Renal cortex interstitium (tissue), 11 donors: ENCODE measurements around the gene DDIT4. TPM values are rescaled to one million over a fixed set of nuclear protein-coding genes. Genes with fewer than 3 reads are reported as not detected.
"Not testable (repeated sequence)": the region's sequence is repeated elsewhere in the genome, so short reads cannot be mapped to it uniquely, and the experiment has no call there.

ENCODE experiments used
- DNase-seq, 11 donors: peaks; one replicate each; pipeline ENCODE4 v3.0.0-alpha.2; 2013; ENCODE audit warnings: low read depth in 9 of 11, low spot score in 4 of 11; ENCODE audit errors: extremely low read depth in 1 of 11
- polyA plus RNA-seq, 3 donors: library from polyadenylated mRNA; unstranded; fragments of 120-200 nt; gene quantifications; one replicate each; pipeline ENCODE4 v1.2.1, GENCODE V29; 2013; ENCODE audit not compliant: insufficient read length in 3 of 3

Gene DDIT4
- polyA plus RNA-seq, 3 donors: 48.3 to 80.7 (median 67.8) TPM

DNA sequence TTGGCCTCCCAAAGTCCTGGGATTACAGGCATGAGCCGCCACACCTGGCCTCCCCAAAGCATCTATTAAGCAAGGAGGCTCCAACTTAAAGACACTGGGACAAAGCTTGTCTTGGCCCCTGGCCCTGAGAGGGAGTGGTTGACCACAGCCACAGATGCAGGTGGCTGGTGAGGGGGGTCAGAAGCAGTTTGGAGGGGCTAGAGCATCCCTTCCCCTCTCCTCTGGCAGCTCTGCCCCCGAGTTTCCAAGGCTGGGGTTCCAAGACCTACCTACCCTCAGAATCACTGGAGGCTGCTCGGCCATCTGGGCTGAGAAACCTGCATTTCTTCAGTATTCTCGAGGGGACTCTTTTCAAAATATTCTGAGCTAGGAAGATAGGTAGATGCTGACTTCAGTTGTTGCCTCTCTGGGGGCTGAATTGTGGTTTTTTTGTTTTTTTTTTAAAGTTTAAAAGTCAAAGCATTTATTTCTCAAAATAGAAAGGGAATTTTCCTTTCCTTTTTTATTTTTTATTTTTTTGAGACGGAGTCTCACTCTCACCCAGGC lies 32.6 kb downstream of the DDIT4 start:
- no peak for DNase-seq

DNA sequence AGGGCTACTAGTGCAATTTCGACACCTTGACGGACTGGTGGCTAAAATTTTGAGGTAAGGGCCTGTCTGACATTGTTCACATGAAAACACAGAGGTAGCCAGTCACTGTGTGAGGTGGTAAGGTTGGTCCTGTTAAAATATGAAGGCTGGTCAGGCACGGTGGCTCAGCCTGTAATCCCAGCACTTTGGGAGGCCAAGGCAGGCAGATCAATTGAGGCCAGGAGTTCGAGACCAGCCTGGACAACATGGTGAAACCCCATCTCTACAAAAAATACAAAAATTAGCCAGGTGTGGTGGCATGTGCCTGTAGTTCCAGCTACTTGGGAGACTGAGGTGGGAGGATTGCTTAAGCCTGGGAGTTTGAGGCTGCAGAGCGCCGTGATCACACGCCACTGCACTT lies 34.0 kb downstream of the DDIT4 start:
- not testable (repeated sequence) for DNase-seq

- no peak for DNase-seq
These were observed 34.7 kb downstream of the DDIT4 start for GRCh38 chr10:72308320-72308987.

- DNase-seq: no peak
These were observed 35.8 kb downstream of the DDIT4 start for GRCh38 chr10:72309290-72310240.

DNA sequence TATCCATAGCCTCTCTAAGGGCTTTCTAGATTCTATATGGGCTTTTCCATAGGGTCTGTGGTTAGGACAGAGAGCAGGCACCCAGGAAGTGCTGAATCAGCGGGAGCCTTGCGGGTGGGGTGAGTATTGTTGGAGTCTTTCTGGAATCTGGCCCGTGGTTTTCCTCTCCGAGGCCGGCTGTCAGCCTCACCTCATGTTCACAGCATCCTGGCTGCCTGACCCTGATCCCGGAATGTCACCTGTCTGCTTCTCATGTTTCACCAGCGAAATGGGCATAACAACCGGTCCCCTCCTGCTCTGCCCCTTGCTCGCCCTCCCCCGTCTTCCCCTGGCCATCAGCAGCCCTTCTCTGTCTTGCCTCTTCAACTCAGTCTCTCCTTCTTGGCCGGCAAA lies 36.5 kb downstream of the DDIT4 start:
- no peak for DNase-seq

DNA sequence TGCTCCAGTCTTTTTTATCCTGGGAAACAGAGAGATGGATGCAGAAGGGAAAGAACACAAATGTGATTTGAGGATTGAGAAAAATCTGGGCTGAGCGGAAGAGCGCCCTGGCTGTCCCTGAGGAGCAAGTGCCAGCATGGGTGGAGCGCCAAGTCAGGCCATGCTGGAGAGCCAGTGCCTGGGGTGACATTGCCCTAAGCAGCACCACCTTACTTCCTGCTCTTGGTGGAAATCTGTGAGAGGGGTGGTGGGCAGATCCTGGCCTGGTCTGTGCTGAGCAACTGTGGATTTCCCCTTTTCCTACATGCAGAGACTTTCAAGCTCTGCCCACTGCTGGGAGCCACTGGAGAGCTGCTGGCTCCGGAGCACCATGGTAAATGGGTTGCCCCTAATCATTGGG lies 36.9 kb downstream of the DDIT4 start:
- no peak for DNase-seq

GRCh38 chr10:72311667-72312066 lies 37.9 kb downstream of the DDIT4 start:
- DNase-seq: no peak

- DNase-seq: no peak
These were observed 39.2 kb downstream of the DDIT4 start for GRCh38 chr10:72312865-72313391.

GRCh38 chr10:72314263-72314662 lies 40.5 kb downstream of the DDIT4 start:
- no peak for DNase-seq

- DNase-seq: no peak
These were observed 41.3 kb downstream of the DDIT4 start for GRCh38 chr10:72315054-72315453.

DNA sequence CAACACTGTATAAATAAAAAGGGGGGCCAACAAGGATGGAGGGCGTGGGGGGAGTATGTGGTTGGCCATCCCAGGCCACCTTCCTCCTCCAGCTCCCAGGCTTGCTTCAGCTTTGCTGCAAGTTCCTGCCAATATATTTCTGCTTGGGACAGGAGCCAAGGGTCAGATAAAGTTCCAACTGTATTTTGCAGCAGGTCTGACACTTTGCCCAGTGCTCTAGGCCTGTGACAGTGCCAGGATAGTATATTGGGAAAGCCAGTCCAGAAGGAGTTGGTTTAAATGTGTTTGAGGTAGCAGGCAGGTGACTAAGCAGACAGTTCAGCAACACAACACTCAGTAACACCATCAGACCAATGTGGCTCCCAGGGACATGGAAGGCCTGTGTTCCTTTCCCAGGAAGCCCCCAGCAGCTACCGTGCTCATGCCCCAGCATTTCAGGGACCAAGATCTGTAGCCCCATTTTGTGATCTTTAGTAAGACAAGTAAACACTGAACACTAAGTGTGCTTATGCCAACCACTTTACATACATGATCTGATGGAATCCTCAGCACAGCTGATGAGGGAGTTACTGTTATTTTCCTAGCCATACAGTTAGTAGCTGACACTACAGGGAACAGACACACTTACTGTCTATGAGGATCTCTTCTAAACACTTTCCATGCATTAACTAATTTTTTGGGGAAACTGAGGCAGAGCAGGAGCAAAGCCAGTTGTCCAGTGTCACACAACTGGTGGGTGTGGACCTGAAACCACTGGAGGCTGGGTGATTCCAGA lies 42.1 kb downstream of the DDIT4 start:
- DNase-seq: no peak

DNA sequence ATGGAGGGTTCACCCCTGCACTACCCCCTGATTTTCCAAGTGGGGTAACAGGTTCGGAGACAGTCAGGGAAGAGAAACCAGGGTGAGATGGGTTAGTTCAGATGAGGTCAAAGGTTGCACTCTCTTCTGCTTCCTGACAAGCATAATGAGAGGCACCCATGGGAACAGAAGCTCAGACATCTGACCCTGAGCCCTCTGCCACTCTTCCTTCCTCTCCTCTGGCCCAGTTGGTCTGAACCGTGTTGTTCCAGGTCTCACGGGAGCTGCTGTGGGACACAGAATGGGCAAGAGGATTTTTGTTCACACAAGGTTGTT lies 42.6 kb downstream of the DDIT4 start:
- no peak for DNase-seq

DNA sequence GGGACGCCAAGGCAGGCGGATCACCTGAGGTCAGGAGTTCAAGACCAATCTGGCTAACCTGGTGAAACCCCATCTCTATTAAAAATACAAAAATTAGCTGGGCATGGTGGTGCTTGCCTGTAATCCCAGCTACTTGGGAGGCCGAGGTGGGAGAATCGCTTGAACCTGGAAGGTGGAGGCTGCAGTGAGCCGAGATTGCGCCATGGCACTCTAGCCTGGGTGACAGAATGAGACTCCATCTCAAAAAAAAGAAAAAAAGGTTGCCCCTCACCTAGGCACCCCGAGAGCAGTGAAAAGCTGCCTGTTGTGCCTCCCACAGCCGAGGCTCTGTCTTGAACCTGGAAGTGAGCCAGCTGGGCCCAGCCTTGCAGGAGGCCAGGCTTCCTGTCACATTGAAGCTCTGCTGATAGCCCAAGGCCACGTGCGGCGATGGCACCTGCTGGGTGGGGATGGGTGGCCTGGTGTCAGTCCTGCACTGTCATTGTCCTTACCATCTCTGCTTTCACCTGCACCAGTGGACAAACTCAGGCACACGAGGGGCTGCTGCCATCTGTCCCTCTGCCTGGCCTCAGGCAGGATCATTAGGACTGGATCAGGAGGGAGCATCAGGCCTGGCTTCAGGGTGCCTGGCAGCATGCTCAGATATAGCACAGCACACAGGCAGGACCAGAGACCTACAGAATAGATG lies 43.2 kb downstream of the DDIT4 start:
- no peak for DNase-seq

- no peak for DNase-seq
These were observed 44.9 kb downstream of the DDIT4 start for GRCh38 chr10:72318418-72319262.

GRCh38 chr10:72319416-72320254 lies 45.9 kb downstream of the DDIT4 start:
- DNase-seq: no peak

- DNase-seq: no peak
These were observed 47.0 kb downstream of the DDIT4 start for GRCh38 chr10:72320676-72321247.
